GM12874 (cell line): ENCODE measurements around the gene COL16A1.

Experiments used
- TF ChIP-seq, protein P1 (sequence below): IDR thresholded peaks from 2 replicates; pipeline ENCODE4 v1.5.1; 2011; ENCODE audit warnings: low read depth, mild to moderate bottlenecking, control low read depth, low read length, moderate library complexity; ENCODE audit not compliant: insufficient read depth

The COL16A1 gene

GRCh38 chr1:31653717-31654473 is 49.9 kb downstream of the COL16A1 start:
- TF ChIP-seq, protein P1, sequence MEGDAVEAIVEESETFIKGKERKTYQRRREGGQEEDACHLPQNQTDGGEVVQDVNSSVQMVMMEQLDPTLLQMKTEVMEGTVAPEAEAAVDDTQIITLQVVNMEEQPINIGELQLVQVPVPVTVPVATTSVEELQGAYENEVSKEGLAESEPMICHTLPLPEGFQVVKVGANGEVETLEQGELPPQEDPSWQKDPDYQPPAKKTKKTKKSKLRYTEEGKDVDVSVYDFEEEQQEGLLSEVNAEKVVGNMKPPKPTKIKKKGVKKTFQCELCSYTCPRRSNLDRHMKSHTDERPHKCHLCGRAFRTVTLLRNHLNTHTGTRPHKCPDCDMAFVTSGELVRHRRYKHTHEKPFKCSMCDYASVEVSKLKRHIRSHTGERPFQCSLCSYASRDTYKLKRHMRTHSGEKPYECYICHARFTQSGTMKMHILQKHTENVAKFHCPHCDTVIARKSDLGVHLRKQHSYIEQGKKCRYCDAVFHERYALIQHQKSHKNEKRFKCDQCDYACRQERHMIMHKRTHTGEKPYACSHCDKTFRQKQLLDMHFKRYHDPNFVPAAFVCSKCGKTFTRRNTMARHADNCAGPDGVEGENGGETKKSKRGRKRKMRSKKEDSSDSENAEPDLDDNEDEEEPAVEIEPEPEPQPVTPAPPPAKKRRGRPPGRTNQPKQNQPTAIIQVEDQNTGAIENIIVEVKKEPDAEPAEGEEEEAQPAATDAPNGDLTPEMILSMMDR, result no peak

DNA sequence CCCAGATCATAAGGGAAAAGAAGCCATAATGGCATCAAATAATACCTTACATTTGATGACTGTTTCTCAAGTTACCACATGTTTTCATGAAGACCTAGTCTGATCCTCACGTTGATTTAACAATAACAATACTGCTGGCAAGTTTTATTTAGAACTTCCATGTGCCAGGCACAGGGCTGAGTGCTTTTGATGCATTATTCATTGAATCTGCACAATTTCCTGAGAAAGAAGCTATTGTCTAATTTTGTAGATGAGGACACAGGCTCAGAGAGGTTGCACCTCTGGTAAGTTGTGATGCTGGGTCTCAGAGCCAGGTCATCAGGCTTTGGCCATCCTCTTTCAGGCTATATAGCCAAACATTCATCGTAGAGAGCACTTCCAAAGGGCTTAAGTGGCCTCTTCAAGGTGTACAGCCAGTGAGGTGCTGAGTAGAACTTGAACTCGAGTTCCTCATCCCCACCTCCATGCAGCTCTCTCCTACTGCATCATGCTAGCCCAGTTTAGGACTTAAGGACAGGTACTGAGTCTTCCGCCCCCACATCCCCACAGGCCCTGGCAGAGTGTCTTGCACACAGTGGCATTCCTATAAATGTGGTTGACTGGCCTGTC is 50.8 kb downstream of the COL16A1 start:
- TF ChIP-seq, protein P1, result no peak

DNA sequence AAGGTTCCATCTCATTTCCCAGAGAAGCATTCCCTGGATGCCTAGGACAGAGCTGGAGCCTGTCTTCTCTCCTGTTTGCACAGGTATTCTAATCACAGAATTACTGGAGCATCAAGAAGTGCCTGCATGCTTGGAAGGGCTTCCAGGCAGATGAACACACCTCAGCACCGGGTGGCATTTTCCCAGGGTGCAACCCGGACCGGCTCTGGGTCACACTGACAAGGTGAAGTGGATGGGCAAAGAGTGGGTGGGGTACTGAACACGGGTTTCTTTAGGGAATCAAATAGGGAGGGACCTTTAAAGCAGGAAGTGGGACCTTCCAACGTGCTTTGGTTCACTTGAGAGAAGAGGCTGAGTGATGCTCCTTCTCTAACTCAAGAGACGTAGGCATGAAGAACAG is 52.1 kb downstream of the COL16A1 start:
- TF ChIP-seq, protein P1, result no peak

- TF ChIP-seq, protein P1, result no peak
Observed at GRCh38 chr1:31651089-31651420, 52.8 kb downstream of the COL16A1 start.

- TF ChIP-seq, protein P1, result no peak
Observed at GRCh38 chr1:31650161-31651088, 53.4 kb downstream of the COL16A1 start.

- TF ChIP-seq, protein P1, result no peak
Observed at GRCh38 chr1:31648641-31649357, 55.0 kb downstream of the COL16A1 start.
